CD4-positive, alpha-beta T cell treated with Interleukin-4 for 4 hours (primary cell): ENCODE data around the gene MYH7.

Experiments
- DNase-seq: peaks from one replicate; pipeline ENCODE4 v3.0.0-alpha.2; 2020

MYH7 gene

GRCh38 chr14:23447361-23448350 lies 12.2 kb upstream of the MYH7 start:
- DNase-seq, result no peak

DNA sequence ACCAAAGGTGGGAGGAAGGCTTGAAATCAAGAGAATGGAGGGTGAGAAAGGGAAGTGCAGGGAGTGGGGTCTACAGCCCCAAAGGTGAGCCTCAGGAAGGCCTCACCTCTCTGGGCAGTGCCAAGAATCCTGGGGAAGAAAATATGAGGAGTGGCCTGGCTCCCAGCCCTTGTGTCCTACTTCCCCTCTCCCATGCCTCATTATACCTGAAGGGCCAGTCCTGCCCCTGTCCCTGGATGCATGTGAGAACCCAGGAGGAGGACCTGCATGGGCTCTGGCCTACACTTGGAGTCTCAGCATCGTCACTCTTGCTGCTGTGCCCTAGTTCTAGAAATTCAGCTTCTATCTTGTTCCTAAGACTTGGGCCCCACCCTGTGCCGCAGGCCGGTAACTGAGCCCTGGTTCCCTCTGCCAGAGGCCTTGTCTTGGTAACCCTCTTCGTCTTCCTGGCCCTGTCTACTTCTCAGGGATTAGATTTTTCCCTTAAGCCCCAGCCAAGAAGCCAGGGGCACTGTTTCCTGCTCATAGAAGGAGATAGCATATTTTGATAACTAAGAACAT lies 10.9 kb upstream of the MYH7 start:
- DNase-seq, result no peak

DNA sequence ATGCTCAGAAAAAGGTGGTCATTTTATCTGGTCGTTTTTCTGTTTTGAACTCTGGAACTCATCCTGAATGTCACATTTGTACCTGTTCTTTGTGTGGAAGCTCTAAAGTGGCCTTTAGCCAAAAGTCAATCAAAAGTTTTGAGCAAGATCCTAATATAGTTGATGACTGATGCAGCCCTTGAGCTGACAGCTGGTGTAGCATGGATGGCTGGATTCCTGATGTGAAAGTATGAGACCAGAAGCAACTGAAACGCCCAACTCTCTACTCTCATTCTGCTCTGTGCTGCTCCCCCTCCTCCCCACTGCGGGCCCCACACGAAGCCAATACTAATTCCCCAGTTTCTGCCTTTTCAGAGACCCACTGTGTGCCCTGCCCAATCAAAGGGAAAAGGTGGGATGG lies 10.3 kb upstream of the MYH7 start:
- no peak for DNase-seq

DNA sequence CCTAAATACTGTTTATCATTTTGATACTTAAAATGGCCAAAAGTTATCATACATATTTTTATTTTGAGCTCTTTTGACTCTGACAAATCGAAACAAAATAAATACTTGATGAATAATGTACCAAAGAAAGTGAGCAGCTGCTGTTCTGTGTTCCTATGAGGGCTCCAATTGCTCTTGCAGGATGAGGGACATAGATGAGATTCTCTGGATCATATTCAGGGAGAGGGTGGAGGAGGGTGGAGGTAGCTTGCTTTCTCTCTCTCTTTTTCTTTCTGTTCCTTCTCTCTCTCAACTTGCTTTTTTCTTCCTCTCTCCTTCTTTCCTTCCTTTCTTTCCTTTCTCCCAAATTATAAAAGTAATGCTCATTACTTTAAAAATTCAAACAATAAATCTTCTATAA lies 8.9 kb upstream of the MYH7 start:
- DNase-seq, result no peak

- no peak for DNase-seq
Observed at GRCh38 chr14:23443881-23444280, 8.4 kb upstream of the MYH7 start.

DNA sequence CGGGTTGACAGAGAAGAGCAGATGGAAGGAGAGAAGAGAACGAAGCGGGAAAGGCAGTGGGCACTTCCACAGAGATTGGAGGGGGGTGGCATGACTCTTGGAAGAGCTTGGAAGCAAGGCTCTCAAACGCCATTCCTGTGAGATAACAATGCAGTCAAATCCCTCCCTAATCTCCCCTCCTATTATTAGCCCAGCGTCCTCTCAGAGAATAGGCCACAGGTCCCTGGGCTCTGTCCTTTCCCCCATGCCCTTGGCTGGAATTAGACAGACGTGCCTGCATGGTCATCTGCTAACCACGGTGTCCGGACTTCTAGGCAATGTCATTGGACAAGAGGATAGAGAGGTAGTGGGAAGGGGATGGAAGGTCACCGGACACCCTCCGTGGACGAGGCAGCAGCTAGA lies 8.0 kb upstream of the MYH7 start:
- no peak for DNase-seq

- no peak for DNase-seq
Observed at GRCh38 chr14:23442721-23443356, 7.4 kb upstream of the MYH7 start.

DNA sequence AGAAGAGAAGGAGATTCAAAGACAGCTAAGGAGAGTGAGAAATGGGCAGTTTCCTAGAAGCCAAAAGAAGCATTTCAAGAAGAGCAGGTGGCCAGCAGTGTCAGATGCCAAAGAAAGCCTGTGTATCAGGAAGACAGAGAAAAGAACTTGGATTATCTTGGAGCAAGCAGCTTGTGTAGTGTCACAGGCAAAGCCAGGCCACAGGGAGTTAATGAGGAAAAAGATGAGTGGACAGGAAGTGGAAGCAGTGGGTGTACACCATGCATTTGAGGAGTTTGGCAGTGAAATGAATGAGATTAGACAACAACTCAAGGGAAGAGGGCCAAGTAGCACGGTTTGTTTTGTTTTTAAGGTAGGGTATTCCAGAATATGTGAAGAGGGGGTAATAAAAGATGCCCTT lies 5.6 kb upstream of the MYH7 start:
- no peak for DNase-seq

- no peak for DNase-seq
Observed at GRCh38 chr14:23439107-23439835, 3.8 kb upstream of the MYH7 start.

DNA sequence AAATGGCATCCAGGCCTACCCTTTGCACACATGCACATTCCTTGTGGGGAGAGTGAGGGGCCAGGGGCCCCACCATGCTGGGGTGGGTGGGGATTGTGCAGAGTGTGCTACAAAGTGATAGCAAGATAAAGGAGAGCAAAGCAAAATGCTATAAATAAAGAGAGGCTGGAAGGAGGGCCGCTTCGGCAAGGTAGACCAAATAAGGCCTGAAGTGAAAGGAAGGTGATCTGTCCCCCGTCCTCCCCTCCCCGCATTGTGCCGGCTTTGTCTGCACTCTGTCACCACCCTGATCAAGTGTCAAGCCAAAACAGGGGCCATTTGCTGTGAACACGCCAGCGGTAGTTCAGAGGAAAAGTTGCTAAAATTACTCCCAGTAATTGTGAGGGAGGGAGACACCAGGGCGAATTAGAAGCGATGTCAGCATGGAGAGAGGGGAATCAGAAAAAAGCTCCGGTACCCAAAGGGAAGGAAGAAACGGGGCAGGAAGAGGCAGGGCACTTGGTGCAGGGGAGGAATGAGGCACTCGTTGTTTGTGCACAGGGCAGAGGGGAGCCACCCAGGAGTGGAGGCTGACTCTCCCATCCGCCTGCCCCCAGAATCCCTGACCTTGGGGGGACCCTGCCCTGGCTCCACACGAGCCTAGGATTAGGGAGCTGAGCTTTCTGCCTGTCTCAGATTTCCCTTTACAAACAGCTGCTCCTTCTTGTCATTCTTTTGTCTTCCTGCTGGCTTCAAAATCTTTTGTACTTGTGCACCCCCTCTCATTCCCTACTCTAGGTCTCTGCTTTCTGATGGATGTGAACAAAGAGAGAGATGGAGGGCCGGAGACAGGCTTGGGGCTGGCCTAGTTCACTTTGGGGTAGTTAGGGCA lies 2.9 kb upstream of the MYH7 start:
- no peak for DNase-seq

- DNase-seq, result no peak
Observed at GRCh38 chr14:23437133-23438100, 2.0 kb upstream of the MYH7 start.

GRCh38 chr14:23436327-23437132 lies 1.1 kb upstream of the MYH7 start:
- DNase-seq, result no peak

DNA sequence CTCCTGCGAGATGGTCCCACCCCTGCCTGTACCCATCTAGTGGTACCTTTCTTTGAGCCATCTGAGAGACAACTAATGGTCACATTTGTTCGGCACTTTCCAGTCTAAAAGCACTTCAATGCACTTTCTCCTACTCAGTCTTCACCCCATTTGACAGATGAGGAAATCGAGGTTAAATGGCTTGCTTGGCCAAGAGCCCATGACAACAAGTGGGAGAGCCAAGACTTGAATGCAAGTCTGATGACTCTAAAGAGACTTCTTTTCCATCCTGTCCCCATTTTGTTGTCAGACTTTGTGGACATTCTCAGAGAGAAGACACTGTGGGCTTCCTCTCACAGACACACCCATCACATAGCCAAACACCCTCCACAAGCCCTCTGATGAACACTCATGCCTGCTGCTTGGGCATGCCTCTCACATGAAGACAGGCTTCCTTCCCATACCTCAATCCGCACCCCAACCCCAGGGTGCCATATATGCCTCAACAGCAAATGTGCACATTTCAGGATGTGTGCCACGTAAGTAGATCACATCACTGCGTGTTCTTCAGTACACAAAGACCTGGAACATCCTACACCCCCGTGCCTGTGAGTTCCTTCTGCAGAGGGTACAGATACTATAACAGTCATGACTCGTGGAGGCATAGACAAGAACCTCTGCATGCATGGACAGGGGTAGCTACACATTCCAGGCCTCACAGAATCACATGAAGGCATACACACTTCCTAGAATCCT lies 805 bp downstream of the MYH7 start:
- DNase-seq, result no peak

DNA sequence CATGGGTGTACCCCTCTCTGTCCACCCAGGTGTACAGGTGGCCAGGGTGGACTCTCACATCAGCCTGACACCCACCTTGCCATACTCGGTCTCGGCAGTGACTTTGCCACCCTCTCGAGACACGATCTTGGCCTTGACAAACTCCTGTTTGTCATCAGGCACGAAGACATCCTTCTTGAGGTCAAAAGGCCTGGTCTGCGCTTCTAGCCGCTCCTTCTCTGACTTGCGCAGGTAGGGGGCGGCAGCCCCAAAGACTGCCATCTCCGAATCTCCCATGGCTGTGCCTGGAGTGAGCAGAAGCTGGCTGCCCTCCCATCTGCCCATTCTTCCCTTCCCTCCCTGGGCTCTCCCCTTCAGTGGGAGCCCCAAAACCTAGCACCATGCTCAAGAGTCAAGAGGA lies 2.0 kb downstream of the MYH7 start:
- DNase-seq, result no peak

DNA sequence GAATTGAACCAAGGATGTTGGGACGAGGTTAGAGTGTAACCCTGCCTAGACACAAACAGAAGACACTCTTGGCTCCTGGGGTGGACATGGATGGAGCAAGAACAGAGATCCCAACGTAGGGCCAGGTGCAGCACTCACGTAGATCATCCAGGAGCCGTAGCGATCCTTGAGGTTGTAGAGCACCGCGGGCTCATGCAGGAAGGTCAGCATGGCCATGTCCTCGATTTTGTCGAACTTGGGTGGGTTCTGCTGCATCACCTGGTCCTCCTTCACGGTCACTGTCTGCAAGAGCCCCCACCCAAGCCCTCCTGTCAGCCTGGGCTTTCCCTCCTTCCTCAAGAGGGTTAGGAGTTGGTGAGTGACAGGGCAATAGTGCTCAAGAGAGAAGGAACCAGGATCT lies 2.5 kb downstream of the MYH7 start:
- DNase-seq, result no peak

DNA sequence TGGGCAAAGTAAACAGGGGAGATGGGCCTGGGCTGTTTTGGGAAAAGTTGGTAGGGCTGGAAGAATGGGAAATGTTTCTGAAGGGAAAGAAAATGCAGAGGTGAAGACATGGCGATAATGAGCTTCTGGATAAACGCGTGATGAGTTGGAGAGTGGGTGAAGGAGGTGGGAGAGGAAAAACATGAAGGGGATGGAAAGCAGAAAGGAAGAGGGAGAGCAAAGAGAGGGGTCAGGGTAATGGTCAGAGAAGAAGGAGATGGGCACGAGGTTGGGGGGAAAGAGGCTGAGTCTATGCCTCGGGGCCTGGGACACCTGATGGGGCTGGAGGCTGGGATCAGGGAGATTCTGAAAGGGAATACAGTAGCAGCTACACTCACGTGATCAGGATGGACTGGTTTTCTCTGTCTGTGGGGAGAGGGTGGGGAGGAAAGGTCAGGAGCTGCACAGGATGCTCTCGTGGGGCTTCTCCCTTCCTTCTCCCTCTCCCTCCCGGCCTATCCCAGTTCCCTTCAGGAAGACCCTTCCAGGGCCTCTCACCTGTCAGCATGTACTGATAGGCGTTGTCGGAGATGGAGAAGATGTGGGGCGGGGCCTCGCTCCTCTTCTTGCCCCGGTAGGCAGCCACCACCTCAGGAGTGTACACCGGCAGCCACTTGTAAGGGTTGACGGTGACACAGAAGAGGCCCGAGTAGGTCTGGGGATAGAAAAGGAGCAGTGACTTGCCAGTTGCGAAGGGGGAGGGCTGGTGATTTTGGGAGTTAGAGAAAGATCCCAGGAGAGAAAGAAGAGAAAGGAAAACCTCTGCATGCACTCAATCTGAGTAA lies 3.1 kb downstream of the MYH7 start:
- no peak for DNase-seq

DNA sequence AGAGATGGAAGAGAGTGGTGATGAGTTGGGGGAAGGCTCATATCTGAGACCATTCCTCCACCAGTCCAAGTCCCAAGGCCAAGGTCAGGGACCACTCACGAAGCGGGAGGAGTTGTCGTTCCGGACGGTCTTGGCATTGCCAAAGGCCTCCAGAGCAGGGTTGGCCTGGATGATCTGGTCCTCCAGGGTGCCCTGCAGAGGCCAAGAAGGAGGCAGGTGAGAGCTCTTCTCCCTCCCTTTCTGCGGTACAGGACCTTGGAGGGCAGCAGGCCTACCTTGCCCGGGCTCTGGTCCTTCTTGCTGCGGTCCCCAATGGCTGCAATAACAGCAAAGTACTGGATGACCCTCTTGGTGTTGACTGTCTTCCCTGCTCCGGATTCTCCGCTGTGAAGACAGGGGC lies 4.0 kb downstream of the MYH7 start:
- no peak for DNase-seq

DNA sequence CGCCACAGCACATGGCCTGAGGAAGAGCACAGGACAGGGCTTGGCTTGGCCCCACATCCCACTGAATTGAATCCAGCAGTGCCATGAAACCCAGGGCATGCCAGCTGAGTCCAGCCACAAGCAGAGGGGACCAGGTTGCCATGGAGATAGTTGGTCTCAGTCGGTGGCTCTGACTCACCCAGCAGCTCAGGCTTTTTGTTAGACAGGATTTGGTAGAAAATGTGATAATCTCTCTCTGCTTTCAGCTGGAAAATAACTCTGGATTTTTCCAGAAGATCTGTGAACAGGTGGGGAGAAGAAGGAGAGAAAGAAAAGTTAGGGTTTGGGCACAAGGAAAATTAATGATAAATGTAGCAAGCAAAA lies 4.8 kb downstream of the MYH7 start:
- DNase-seq, result no peak
